NCI-H2227 treated with DMSO at 0.1 percent for 48 hours (cell line): ENCODE results near the gene CPNE6.

Experiments used
- DNase-seq: peaks from one replicate; lab custom pipeline; 2025; lab: John Stamatoyannopoulos, UW

The CPNE6 gene

GRCh38 chr14:24069411-24069735, 2.0 kb upstream of the CPNE6 start:
- no peak for DNase-seq

GRCh38 chr14:24070285-24071143, 848 bp upstream of the CPNE6 start:
- no peak for DNase-seq

- DNase-seq, result no peak
Measured at GRCh38 chr14:24071836-24072430, 571 bp downstream of the CPNE6 start.

GRCh38 chr14:24072436-24072835, 1.1 kb downstream of the CPNE6 start:
- DNase-seq, result no peak

- DNase-seq, result no peak
Measured at GRCh38 chr14:24072881-24073877, 1.8 kb downstream of the CPNE6 start.

- DNase-seq, result no peak
Measured at GRCh38 chr14:24074625-24075484, 3.5 kb downstream of the CPNE6 start.

- no peak for DNase-seq
Measured at GRCh38 chr14:24075485-24076301, 4.3 kb downstream of the CPNE6 start.

GRCh38 chr14:24076302-24076601, 4.9 kb downstream of the CPNE6 start:
- no peak for DNase-seq

GRCh38 chr14:24077086-24077485, 5.7 kb downstream of the CPNE6 start:
- no peak for DNase-seq

- DNase-seq, result peak; percentile 81
Measured at GRCh38 chr14:24078146-24078545, 6.8 kb downstream of the CPNE6 start.

- peak; percentile 59 for DNase-seq
Measured at GRCh38 chr14:24079491-24080141, 8.3 kb downstream of the CPNE6 start.

- no peak for DNase-seq
Measured at GRCh38 chr14:24080142-24080530, 8.8 kb downstream of the CPNE6 start.

GRCh38 chr14:24080888-24081738, 9.8 kb downstream of the CPNE6 start:
- DNase-seq, result peak; percentile 61

- DNase-seq, result no peak
Measured at GRCh38 chr14:24081739-24082211, 10.4 kb downstream of the CPNE6 start.

GRCh38 chr14:24082411-24083080, 11.2 kb downstream of the CPNE6 start:
- DNase-seq, result no peak

GRCh38 chr14:24083462-24083861, 12.1 kb downstream of the CPNE6 start:
- no peak for DNase-seq

GRCh38 chr14:24084440-24084839, 13.1 kb downstream of the CPNE6 start:
- DNase-seq, result no peak

- no peak for DNase-seq
Measured at GRCh38 chr14:24085215-24085614, 13.9 kb downstream of the CPNE6 start.
